NCI-H82 treated with DMSO at 0.1 percent for 48 hours (cell line): ENCODE measurements around the gene ALDH1A1.

Source experiments
- DNase-seq: peaks from one replicate; lab custom pipeline; 2025; ENCODE audit not compliant: unreplicated experiment; lab: John Stamatoyannopoulos, UW

The ALDH1A1 gene

DNA sequence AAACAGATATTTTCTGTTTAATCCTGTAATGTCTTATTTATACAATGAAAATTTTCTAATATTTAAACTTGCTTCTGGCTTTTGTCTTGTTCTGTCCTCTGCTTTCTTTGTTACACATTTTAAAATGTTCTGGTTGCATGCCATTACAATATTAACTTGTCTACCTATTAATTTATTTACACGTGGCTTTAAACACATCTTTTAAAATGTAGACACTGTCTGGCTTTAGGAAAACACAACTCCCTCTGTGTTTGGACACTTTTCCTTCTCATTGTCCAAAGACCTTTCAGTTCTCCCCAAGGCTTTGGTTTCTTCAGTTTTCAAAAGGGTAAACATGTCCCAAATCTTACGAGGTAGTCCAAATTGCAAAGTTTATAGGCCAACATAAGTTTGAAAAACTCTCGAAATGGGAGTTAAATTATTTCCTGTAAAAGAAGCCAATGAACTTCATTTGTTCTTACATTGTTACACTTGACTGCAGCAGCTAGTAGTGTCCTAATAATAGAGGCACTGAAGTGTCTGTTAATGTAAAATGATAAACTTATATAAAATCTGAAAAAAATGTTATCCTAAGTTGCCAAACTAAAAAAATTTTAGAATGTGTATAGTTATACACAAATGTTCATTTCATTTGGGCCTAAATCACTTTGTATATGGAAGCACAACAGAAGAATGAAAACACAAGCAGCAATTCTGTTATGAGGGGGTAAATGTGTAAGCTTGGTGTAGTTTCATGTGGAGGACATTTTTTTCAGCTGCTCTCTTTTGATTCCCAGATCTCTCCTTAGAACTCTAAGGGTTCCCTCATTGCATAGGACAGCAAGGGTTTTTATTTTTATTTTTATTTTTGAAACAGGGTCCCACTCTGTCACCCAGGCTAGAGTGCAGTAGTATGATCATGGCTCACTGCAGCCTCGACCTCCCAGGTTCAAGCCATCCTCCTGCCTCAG lies 53.8 kb downstream of the ALDH1A1 start:
- DNase-seq: no peak

DNA sequence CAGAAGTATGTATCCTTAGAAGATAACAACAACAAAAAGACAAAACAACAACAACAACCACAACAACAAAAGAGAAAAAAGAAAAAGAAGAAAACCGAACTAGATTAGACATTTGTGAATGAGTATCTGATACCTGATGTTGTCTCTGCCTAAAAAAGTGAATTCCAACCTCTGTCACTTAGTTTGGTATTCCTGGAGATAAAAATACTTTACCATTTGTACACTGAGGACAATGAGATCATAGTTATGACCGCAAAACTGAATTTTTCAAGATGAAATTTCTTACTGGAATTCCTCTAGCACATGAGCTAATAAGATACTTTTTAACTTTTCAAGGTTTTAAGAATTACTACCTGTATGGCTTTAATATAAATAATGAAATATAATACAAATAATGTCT lies 54.5 kb downstream of the ALDH1A1 start:
- no peak for DNase-seq

DNA sequence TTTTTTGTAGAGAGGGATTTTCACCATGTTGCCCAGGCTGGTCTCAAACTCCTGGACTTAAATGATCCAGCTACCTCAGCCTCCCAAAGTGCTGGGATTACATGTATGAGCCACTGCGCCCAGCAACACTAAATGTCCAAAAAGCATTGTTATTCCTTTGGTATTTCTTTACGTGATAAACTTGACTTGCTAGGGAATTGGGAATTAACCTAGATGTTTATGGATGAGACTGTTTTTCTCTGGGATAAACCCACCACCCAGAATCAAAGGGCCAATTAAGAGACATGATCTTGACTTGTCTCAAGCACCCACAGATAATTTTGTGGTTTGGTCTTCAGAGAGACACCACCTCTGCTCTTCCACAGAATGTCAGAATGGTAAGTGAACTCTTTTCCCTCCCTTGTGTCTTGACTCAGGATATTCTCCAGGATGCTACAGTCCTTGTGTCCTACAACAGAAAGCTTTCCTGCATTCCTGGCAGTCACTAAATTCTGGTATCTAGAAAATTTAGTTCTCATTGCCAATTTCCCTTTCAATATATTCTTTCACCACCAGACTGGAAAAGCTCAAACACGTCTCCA lies 55.7 kb downstream of the ALDH1A1 start:
- DNase-seq: no peak

DNA sequence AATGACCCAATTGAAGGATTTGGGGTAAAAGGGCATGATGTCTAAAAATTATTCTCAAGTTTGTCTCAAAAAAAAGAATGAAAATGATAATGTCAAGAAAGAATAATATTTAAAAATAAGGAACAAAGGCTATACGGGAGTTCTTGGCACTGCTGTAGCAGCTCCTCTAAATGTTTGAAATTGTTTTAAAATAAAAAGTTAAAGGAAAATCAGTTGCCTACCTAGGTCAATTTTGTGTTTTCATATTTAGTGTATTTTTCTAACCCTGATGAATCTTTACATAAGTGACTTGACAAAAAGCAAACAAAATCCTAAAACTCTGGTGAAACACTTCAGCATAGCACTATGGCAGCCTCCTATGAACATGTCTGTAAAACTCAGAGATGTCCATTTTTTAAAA lies 56.4 kb downstream of the ALDH1A1 start:
- DNase-seq: no peak

DNA sequence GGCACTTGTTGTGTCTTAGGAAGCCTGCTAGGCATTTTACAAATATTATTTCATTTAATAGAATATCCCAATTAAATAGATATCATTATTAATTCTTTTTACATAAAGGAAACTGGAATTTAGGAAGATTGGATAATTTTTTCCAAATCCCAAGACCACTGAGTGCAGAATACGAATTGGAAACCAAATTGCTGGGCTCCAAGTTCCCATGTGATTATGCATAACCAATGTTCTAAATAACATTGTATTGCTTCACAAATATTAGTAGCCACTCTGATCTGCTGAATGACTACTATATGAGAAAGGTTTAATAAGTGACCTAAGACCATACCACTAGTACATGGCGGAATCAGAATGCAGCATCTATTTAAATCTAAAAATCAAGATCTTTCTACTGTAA lies 57.7 kb downstream of the ALDH1A1 start:
- no peak for DNase-seq

DNA sequence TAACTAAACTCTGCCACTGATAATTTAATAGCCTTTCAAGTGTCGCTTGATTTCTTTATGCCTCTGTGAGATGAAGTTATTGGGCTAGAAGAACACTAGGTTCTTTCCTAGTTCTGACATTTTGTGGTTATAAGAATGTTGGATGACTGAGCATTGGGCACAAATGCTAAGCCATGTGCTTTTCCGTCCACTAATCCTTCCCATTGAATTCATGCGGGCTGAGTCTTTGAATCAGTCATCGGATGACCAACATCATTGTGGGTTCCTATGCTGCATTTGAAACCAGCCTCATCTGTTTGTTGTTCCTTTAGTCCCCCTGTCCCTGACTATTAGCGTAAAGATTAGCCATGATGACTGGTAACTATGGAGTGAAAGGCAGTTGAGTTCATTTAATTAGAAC lies 58.5 kb downstream of the ALDH1A1 start:
- no peak for DNase-seq

DNA sequence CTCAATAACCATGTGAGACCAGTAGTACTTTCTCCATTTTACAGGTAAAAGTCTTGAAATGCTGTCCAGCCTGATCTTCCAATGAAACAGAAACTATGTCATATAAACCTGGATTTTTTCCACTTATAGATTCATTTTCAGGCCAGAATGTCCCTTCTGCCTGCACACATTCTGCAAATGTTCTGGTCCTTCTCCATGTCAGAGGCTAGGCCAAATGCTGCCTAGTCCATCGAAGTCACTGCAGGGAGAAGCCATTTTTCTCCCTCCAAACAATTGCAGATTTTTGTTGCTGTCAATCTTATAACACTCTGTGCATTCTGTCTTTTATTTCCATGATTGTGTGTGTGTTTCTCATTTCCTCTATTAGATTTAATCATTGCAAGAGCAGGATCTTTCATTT lies 59.4 kb downstream of the ALDH1A1 start:
- DNase-seq: no peak

DNA sequence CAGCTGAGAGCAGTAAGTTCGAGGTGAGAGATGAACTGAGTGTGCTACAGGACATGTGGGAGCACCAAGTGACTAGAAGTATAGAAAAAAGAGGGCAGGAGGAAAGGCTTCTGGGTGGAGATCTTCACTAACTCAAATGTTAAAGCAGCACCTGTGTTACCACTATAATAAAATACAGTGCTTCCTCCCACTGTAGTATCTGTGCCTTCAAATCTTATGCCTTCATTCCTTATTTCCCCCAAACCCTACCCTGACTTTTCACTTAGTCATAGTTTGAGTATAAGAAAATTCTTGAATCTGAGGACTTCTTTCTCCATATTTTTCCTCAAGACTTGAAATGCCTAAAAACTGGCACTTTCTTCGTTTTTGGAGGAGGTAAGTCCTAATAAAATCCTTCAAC lies 61.8 kb downstream of the ALDH1A1 start:
- no peak for DNase-seq

DNA sequence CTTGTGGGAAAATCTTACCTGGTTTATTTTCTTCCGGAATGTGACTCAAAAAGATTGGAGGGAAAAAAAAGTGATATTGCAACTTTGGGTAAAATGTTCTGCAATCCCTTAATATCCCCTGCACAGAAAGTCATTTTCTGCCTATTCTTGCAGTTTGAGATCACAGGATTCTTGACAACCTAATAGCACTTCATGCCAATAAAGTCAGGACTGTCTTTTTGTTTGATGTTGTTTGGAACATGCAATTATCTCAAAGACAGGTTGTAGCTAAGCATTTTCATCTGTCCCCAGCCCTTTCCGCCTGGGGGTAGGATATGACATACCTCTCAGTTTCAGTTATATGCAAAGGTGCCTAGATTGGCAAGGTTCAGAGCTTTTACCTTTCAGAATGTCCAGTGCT lies 63.9 kb downstream of the ALDH1A1 start:
- DNase-seq: no peak

DNA sequence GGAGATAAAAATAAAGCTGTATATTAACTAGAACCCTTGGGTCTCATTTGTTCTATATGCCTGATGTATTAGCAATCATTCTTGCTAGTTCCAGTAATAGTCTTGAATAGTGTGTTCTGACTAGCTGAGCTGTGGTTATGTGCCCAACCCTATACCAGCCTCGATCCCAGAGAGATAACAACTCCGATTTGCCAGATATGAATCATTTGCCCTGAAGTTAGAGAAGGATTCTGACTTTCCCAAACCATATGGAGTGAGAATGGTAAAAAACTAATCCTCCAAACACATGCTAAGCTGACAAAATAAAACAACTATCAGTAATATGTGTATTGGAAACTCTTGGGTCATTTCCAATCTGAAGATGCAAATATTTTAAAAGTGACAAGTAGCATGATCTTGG lies 64.8 kb downstream of the ALDH1A1 start:
- no peak for DNase-seq

DNA sequence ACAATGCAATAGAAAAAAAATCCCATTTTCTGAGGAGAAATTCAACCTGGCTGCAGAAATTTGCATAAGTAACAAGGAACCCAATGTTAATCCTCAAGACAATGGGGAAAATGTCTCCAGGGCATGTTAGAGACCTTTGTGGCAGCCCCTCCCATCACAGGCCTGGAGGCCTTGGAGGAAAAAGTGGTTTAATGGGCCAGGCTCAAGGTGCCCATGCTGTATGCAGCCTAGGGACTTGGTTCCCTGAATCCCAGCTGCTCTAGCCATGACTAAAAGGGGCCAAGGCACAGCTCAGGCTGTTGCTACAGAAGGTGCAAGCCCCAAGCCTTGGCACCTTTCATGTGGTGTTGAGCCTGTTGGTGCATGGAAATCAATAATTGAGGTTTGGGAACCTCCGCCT lies 66.5 kb downstream of the ALDH1A1 start:
- no peak for DNase-seq

DNA sequence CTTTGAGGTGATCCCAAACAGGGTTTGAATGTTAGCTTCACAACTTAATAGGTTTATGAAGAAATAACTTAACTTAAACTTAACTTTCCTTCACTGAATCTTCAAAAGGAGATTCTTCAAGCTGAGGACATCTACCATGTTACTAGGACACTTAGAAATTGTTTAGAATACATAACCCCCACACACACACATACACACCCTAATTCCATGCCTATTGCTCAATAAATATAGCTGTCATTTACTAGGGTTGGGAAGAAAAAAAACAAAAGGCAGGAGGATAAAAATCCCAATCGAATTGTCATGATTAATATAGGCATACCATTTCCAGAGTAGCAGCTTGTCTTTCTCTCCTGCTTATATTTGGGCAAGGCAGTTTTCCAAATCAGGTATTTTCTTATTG lies 68.3 kb downstream of the ALDH1A1 start:
- DNase-seq: no peak

DNA sequence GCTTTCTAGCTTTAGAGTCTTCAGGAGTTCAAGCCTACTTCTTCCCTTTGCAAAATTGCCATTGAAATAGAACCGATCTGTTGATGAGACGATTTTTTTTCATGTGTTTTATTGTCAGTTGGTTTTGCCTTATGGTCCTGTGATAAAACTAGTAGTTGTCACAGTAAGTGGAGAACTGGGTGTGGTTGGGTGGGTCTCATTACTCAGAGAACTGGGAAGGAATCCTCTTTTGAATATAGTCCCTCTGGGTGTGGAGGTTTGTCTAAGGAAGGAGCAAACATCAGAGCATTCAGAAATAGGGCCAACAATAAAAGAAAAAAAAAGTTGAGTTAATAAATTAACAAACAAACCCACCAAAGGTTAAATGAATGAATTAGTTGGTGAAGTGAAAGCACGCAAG lies 69.0 kb downstream of the ALDH1A1 start:
- DNase-seq: no peak

DNA sequence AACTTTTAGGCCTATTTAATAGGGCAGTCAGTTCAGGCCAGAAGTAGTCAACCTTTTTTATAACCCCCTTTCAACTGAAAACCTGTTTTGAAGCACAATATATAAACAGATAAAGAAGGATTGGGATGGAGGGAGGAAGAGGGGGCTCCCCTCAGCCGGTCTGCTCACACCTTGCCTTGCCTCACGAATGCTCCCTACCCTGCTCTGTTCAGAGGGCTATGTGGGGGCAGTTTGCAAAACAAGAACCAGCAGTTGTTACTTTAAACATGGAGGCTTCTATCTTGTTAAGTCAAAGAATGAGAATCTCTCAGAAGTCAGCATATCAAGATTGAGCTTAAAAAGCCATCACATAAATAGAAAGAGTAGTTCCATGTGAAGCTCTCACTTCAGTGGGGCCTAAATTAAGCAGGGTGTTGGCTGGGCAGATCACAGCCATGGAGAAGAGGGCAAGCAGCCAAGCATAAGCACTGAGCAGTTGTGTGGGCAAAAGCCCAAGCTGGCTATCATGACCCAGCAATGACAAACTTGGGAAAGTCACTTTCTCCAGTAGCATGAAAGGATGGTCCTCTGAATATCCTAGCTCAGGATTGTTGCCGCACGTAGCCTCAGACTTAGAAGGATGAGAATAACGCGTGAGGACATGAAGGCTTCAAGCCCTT lies 70.6 kb downstream of the ALDH1A1 start:
- DNase-seq: no peak

DNA sequence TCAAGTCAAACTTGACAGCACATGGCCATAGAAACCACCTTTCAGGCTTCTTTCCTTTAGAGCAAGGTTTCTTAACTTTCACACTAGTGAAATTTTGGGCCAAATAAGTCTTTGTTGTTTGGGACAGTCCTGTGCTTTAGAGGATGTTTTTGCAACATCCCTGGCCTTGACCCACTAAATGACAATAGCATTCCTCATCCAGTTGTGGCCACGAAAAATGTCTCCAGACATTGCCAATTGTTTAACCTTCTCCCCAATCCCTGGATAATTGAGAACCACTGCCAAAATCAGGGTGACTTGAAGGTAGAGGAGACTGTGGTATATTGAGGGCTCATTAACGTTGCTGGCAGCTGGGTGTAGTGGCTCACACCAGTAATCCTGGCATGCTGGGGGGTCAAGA lies 72.0 kb downstream of the ALDH1A1 start:
- no peak for DNase-seq

DNA sequence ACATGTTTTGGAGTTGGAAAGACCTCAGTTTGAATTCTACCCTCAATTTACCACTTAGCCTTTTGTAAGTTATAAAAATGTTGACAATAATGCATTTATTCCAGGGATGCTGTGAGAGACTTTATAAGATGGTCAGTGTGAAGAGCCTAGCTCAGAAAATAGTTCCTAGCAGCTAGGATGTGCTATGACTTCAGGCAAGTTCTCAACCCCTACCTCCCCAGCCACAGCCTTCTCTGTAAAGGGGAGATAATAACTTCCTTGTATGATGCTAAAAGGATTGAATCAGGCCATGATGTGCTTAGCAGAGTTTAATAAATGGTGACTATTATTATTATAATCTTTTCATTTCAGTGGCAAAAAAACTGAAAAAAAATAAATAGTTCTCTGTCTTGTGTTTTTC lies 77.6 kb downstream of the ALDH1A1 start:
- DNase-seq: no peak

DNA sequence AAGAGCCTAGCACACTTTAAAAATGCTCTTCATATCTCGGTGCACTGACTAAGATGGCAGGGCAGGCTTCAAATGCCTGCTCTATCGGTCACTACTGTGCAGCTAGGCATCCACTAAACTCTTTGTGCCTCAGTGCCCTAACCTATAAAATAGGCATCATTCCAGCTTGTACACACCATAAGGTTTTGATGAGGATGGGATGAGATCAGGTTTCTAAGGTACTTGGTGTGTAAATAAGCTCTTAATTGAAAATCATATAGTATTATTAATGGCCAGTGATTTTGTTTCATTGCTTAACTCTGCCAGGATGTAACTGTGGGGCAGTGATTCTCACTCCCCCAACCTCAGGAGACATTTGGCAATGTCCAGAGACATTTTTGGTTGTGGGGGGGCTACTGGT lies 78.5 kb downstream of the ALDH1A1 start:
- DNase-seq: no peak

DNA sequence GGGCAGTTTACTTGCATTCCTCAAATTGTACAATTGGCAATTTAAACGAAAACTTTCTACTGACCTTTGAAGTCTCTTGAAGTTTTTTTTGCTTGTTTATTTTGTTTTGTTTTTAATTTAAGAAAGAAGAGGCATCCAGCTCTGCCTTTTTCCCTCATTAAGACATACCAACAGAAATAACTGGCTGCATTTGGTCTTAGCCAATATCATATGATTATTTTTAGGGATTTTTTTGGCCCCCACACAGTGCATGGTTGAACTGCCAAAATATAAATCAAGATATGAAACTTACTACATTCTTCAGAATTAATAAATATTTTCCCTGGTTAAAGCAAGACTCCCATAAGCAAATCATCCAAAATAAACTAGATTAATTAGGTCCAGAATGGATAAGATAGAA lies 79.4 kb downstream of the ALDH1A1 start:
- DNase-seq: no peak

DNA sequence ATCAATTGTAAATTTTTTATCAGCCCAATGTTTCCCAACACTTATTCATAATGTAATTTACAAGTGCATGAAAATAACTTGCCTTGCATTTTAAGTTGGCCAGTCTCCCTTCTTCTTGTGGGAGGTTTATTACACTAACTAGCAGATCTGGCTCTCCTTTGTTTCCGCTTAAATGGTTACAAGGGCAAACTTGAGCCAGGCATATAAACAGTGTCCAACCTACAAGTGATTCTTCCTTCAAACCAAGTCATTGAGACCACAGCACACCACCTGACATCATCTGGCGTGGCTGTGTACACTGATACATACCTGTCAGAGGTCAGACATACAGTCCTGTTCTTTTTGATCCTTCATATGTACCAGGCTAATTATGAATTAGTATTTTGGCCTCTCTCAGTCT lies 80.1 kb downstream of the ALDH1A1 start:
- no peak for DNase-seq

DNA sequence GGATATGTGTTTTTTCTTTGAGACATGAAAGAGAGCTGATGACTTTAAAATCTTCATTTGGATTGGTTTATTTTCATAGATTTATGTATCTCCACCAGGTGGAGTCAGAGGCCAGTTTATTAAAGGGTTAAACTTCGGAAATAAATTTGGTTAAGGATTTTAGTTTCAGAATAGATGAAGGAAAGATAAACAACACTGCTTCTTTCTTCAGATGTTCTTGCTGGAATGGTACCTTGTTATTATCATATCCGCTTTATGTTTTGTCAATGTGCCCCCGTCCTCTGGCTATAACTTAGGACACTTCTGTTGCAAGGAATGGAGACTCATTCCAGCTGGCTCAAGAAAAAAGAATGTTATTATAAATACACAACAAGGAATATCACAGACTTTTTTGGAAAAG lies 81.2 kb downstream of the ALDH1A1 start:
- DNase-seq: no peak

DNA sequence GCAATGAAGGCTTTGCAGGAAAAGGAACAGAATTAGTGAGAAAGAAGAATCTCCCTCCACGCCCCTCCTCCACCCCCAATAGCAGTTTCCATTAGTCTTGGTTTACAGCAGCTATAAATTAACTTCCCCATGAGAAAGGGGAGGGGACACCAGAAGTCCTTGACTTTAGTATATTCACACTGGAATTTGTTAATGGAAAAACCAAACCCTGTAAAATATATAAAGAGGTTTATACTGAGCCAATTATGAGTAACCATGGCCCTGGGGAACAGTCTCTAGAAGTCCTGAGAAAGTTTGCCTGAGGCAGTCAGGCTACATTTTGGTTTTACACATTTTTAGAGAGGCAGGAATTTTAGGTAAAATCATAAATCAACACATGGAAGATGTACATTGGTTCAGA lies 88.5 kb downstream of the ALDH1A1 start:
- no peak for DNase-seq

DNA sequence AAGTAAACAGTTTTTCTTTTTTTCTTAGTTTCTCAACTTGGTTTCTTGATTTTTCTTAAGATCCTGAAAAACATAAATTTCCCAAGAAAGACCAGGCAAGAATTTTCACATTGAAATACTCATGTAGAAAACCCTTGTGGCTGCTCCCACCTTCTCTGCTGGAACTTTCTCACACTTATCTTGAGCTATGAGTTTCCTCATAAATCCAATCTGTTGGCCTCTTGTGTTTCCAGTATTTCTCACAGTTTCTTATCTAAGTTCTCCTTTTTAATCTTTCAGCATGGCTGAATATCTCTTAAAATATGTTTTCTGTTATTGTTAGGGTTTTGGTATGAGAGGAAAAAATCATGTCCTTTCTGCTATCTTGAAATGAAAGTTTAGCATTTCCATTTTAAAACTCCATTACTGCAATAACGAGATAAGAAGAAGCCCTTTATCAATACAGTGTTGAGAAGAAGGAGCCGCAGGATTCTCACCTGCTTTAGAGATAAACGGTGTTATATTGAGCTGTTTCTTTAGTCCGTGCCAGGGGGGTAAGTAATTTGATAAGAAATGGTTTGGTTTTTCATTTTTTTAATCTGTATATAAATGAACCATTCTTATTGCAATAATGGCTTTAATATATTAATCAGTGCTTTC lies 89.3 kb downstream of the ALDH1A1 start:
- DNase-seq: no peak
